Measurements from ENCODE around the gene FRAS1.

The FRAS1 gene

GRCh38 chr4:78372355-78372988 is 315.3 kb downstream of the FRAS1 start:
- DNase-seq (ENCODE audit: low read depth), result no peak

- DNase-seq (ENCODE audit: low read depth), result no peak
Measured at GRCh38 chr4:78377555-78377954, 320.4 kb downstream of the FRAS1 start.

GRCh38 chr4:78379040-78379439 is 321.9 kb downstream of the FRAS1 start:
- DNase-seq (ENCODE audit: low read depth), result no peak

- no peak for DNase-seq (ENCODE audit: low read depth)
Measured at GRCh38 chr4:78379991-78380729, 323.0 kb downstream of the FRAS1 start.

GRCh38 chr4:78386679-78387078 is 329.6 kb downstream of the FRAS1 start:
- DNase-seq (ENCODE audit: low read depth), result no peak

GRCh38 chr4:78395642-78396041 is 338.5 kb downstream of the FRAS1 start:
- DNase-seq (ENCODE audit: low read depth), result no peak

GRCh38 chr4:78396613-78397291 is 339.6 kb downstream of the FRAS1 start:
- DNase-seq (ENCODE audit: low read depth), result no peak

- no peak for DNase-seq (ENCODE audit: low read depth)
Measured at GRCh38 chr4:78397292-78397630, 340.1 kb downstream of the FRAS1 start.

GRCh38 chr4:78409612-78410202 is 352.6 kb downstream of the FRAS1 start:
- no peak for DNase-seq (ENCODE audit: low read depth)

- no peak for DNase-seq (ENCODE audit: low read depth)
Measured at GRCh38 chr4:78410225-78410624, 353.1 kb downstream of the FRAS1 start.

GRCh38 chr4:78410676-78411075 is 353.6 kb downstream of the FRAS1 start:
- no peak for DNase-seq (ENCODE audit: low read depth)

- no peak for DNase-seq (ENCODE audit: low read depth)
Measured at GRCh38 chr4:78414116-78414515, 357.0 kb downstream of the FRAS1 start.

GRCh38 chr4:78417603-78418002 is 360.5 kb downstream of the FRAS1 start:
- DNase-seq (ENCODE audit: low read depth), result no peak

GRCh38 chr4:78418406-78418805 is 361.3 kb downstream of the FRAS1 start:
- DNase-seq (ENCODE audit: low read depth), result no peak

GRCh38 chr4:78423790-78424189 is 366.7 kb downstream of the FRAS1 start:
- DNase-seq (ENCODE audit: low read depth), result no peak

- DNase-seq (ENCODE audit: low read depth), result no peak
Measured at GRCh38 chr4:78424461-78424860, 367.3 kb downstream of the FRAS1 start.

GRCh38 chr4:78426972-78427371 is 369.8 kb downstream of the FRAS1 start:
- no peak for DNase-seq (ENCODE audit: low read depth)

- DNase-seq (ENCODE audit: low read depth), result no peak
Measured at GRCh38 chr4:78428996-78429395, 371.9 kb downstream of the FRAS1 start.

GRCh38 chr4:78432896-78433295 is 375.8 kb downstream of the FRAS1 start:
- DNase-seq (ENCODE audit: low read depth), result no peak

GRCh38 chr4:78437608-78438088 is 380.5 kb downstream of the FRAS1 start:
- DNase-seq (ENCODE audit: low read depth), result no peak

- DNase-seq (ENCODE audit: low read depth), result no peak
Measured at GRCh38 chr4:78439328-78439727, 382.2 kb downstream of the FRAS1 start.

- DNase-seq (ENCODE audit: low read depth), result no peak
Measured at GRCh38 chr4:78441756-78442155, 384.6 kb downstream of the FRAS1 start.

- no peak for DNase-seq (ENCODE audit: low read depth)
Measured at GRCh38 chr4:78446619-78447018, 389.5 kb downstream of the FRAS1 start.
